Activated CD4-positive, alpha-beta T cell treated with anti-CD3 and anti-CD28 coated beads, Interleukin-2, amount 10 ng/mL, durations not matched to agents 24 days and 14 days (primary cell): Measurements from ENCODE around the gene SFSWAP. TPM values are rescaled to one million over a fixed set of nuclear protein-coding genes. Genes with fewer than 3 reads are reported as not detected.

Experiments used
- DNase-seq: peaks from one replicate; pipeline ENCODE4 v3.0.0; 2022
- H3K27ac Mint-ChIP-seq: one replicate; pipeline ENCODE4 v1.8.0; 2022; ENCODE audit warnings: mild to moderate bottlenecking, mixed read lengths
- H3K27me3 Mint-ChIP-seq: one replicate; pipeline ENCODE4 v1.8.0; 2022; ENCODE audit warnings: mixed read lengths
- H3K36me3 Mint-ChIP-seq: one replicate; pipeline ENCODE4 v1.8.0; 2022; ENCODE audit warnings: low read depth, mild to moderate bottlenecking, mixed read lengths
- H3K4me1 Mint-ChIP-seq: one replicate; pipeline ENCODE4 v1.8.0; 2021; ENCODE audit warnings: mixed read lengths
- H3K4me3 Mint-ChIP-seq: one replicate; pipeline ENCODE4 v1.8.0; 2022; ENCODE audit warnings: mild to moderate bottlenecking, moderate library complexity, mixed read lengths
- H3K9me3 Mint-ChIP-seq: one replicate; pipeline ENCODE4 v1.8.0; 2021; ENCODE audit warnings: mixed read lengths
- intact Hi-C: fragments of 100-400 bp; cut with micrococcal nuclease; formaldehyde crosslinking; loops from one replicate; pipeline ENCODE4 v1.15.1; 2023
- total RNA-seq: library from RNA; stranded (reverse); gene quantifications from 2 replicates; pipeline ENCODE4 v1.2.3, GENCODE V29; 2022

Gene SFSWAP
- total RNA-seq, 1 donor from 2014 or later = 74.4 TPM

- H3K36me3 Mint-ChIP-seq = no peaks in the 10 kb centered on the region
- no peak for DNase-seq
- peaks cover 5% of the 10 kb centered on the region for H3K4me1 Mint-ChIP-seq
- no peak overlapping the region for H3K27ac Mint-ChIP-seq
- intact Hi-C loops = loop anchor here (1.0 kb wide), 1 partner anchor 725 kb away; no protein-coding TSS in a partner anchor
- no peaks in the 10 kb centered on the region for H3K9me3 Mint-ChIP-seq
- peak overlapping the region; percentile 72 for H3K4me3 Mint-ChIP-seq
- peaks cover 43% of the 10 kb centered on the region for H3K27me3 Mint-ChIP-seq
These were observed 118.5 kb downstream of the SFSWAP start for GRCh38 chr12:131829356-131829747.

GRCh38 chr12:131829791-131830334 lies 119.0 kb downstream of the SFSWAP start:
- Mint-ChIP-seq H3K27ac (no peak overlapping the region), H3K36me3 (no peaks in the 10 kb centered on the region), H3K4me3 (peak overlapping the region; percentile 72), H3K9me3 (no peaks in the 10 kb centered on the region), H3K27me3 (peaks cover 43% of the 10 kb centered on the region), H3K4me1 (peaks cover 5% of the 10 kb centered on the region)
- intact Hi-C loops = loop anchor here (1.0 to 5.0 kb wide), 2 partner anchors 117 to 726 kb away; partner anchors contain the start of gene EP400
- DNase-seq = no peak

- Mint-ChIP-seq H3K27me3 (peaks cover 42% of the 10 kb centered on the region), H3K9me3 (no peaks in the 10 kb centered on the region), H3K36me3 (no peaks in the 10 kb centered on the region), H3K27ac (no peak overlapping the region), H3K4me1 (peaks cover 5% of the 10 kb centered on the region), H3K4me3 (peak overlapping the region; percentile 62)
- intact Hi-C loops = loop anchor here (5.0 kb wide), 1 partner anchor 117 kb away; the partner anchor contains the start of gene EP400
- DNase-seq = peak; percentile 81
These were observed 119.5 kb downstream of the SFSWAP start for GRCh38 chr12:131830335-131830913.

GRCh38 chr12:131830914-131831571 lies 120.2 kb downstream of the SFSWAP start:
- no peaks in the 10 kb centered on the region for H3K9me3 Mint-ChIP-seq
- H3K4me3 Mint-ChIP-seq = peak overlapping the region; percentile 62
- no peak overlapping the region for H3K27ac Mint-ChIP-seq
- intact Hi-C loops = loop anchor here (5.0 kb wide), 1 partner anchor 116 kb away; the partner anchor contains the start of gene EP400
- H3K4me1 Mint-ChIP-seq = peaks cover 5% of the 10 kb centered on the region
- DNase-seq = peak; percentile 66
- H3K27me3 Mint-ChIP-seq = peaks cover 38% of the 10 kb centered on the region
- no peaks in the 10 kb centered on the region for H3K36me3 Mint-ChIP-seq

GRCh38 chr12:131831635-131832041 lies 120.7 kb downstream of the SFSWAP start:
- intact Hi-C loops = loop anchor here (5.0 kb wide), 1 partner anchor 116 kb away; the partner anchor contains the start of gene EP400
- Mint-ChIP-seq H3K4me3 (no peak overlapping the region), H3K9me3 (no peaks in the 10 kb centered on the region), H3K4me1 (peaks cover 5% of the 10 kb centered on the region), H3K36me3 (no peaks in the 10 kb centered on the region), H3K27me3 (peaks cover 32% of the 10 kb centered on the region), H3K27ac (no peak overlapping the region)
- no peak for DNase-seq

GRCh38 chr12:131832321-131833231 lies 121.7 kb downstream of the SFSWAP start:
- Mint-ChIP-seq H3K27ac (no peak overlapping the region), H3K27me3 (peaks cover 25% of the 10 kb centered on the region), H3K9me3 (no peaks in the 10 kb centered on the region), H3K4me1 (peaks cover 5% of the 10 kb centered on the region), H3K36me3 (no peaks in the 10 kb centered on the region), H3K4me3 (no peak overlapping the region)
- no peak for DNase-seq
- intact Hi-C loops = loop anchor here (5.0 kb wide), 1 partner anchor 115 kb away; the partner anchor contains the start of gene EP400

- no peaks in the 10 kb centered on the region for H3K9me3 Mint-ChIP-seq
- H3K4me1 Mint-ChIP-seq = peaks cover 5% of the 10 kb centered on the region
- intact Hi-C loops = loop anchor here (5.0 kb wide), 1 partner anchor 114 kb away; the partner anchor contains the start of gene EP400
- H3K27me3 Mint-ChIP-seq = peaks cover 23% of the 10 kb centered on the region
- no peak for DNase-seq
- no peak overlapping the region for H3K4me3 Mint-ChIP-seq
- no peak overlapping the region for H3K27ac Mint-ChIP-seq
- no peaks in the 10 kb centered on the region for H3K36me3 Mint-ChIP-seq
These were observed 122.5 kb downstream of the SFSWAP start for GRCh38 chr12:131833288-131833895.

GRCh38 chr12:131833896-131834641 lies 123.2 kb downstream of the SFSWAP start:
- Mint-ChIP-seq H3K27me3 (peaks cover 23% of the 10 kb centered on the region), H3K27ac (no peak overlapping the region), H3K4me1 (peaks cover 5% of the 10 kb centered on the region), H3K9me3 (no peaks in the 10 kb centered on the region), H3K4me3 (no peak overlapping the region), H3K36me3 (no peaks in the 10 kb centered on the region)
- intact Hi-C loops = loop anchor here (5.0 kb wide), 1 partner anchor 113 kb away; the partner anchor contains the start of gene EP400
- no peak for DNase-seq

GRCh38 chr12:131834798-131835615 lies 124.1 kb downstream of the SFSWAP start:
- Mint-ChIP-seq H3K36me3 (no peaks in the 10 kb centered on the region), H3K27me3 (peaks cover 19% of the 10 kb centered on the region), H3K9me3 (no peaks in the 10 kb centered on the region), H3K4me3 (no peak overlapping the region), H3K27ac (no peak overlapping the region), H3K4me1 (peaks cover 1% of the 10 kb centered on the region)
- DNase-seq = no peak
- intact Hi-C loops = loop anchor here (5.0 kb wide), 1 partner anchor 112 kb away; the partner anchor contains the start of gene EP400

- H3K9me3 Mint-ChIP-seq = no peaks in the 10 kb centered on the region
- no peak for DNase-seq
- no peaks in the 10 kb centered on the region for H3K36me3 Mint-ChIP-seq
- H3K4me1 Mint-ChIP-seq = peaks cover 1% of the 10 kb centered on the region
- peaks cover 19% of the 10 kb centered on the region for H3K27me3 Mint-ChIP-seq
- intact Hi-C loops = no loop called here
- no peak overlapping the region for H3K27ac Mint-ChIP-seq
- no peak overlapping the region for H3K4me3 Mint-ChIP-seq
These were observed 124.8 kb downstream of the SFSWAP start for GRCh38 chr12:131835616-131836171.

- Mint-ChIP-seq H3K9me3 (no peaks in the 10 kb centered on the region), H3K27me3 (peaks cover 14% of the 10 kb centered on the region), H3K4me3 (no peak overlapping the region), H3K27ac (no peak overlapping the region), H3K4me1 (no peaks in the 10 kb centered on the region), H3K36me3 (no peaks in the 10 kb centered on the region)
- intact Hi-C loops = no loop called here
- no peak for DNase-seq
These were observed 125.3 kb downstream of the SFSWAP start for GRCh38 chr12:131836193-131836592.
